GM12878 (cell line): Measurements from ENCODE around the gene GRM7. TPM values are rescaled to one million over a fixed set of nuclear protein-coding genes. Genes with fewer than 3 reads are reported as not detected.

Experiments
- ATAC-seq: fragments of 200-7000 bp; cut with Tn5 transposase; 3 replicates; pipeline ENCODE4 v1.9.1; 2020; ENCODE audit warnings: mild to moderate bottlenecking, moderate library complexity
- BruUV-seq: library from RNA; stranded (reverse); fragments of 400-500 nt; replicated peaks from 2 replicates; lab custom pipeline; 2021; lab: Mats Ljungman, UMichigan
- CTCF ChIA-PET: fragments of 300-600 bp; sonication (Branson Sonifier 250); formaldehyde crosslinking; extraction: SDS; loops from one replicate; lab custom pipeline; 2021; ENCODE audit warnings: inconsistent platforms; lab: Yijun Ruan, JAX
- POLR2A ChIA-PET: fragments of 350-600 bp; formaldehyde crosslinking; extraction: SDS; loops from one replicate; lab custom pipeline; 2021; ENCODE audit warnings: inconsistent platforms; lab: Charles Lee
- RAD21 ChIA-PET: fragments of 300-600 bp; sonication (Branson Sonifier 250); formaldehyde crosslinking; loops from one replicate; lab custom pipeline; 2023; ENCODE audit warnings: antibody characterized with exemption; ENCODE audit not compliant: unreplicated experiment; lab: Charles Lee
- SMC1A ChIA-PET: fragments of 300-600 bp; sonication (Branson Sonifier 250); formaldehyde crosslinking; loops from one replicate; lab custom pipeline; 2023; ENCODE audit not compliant: unreplicated experiment, uncharacterized antibody; lab: Charles Lee
- DNase-seq: peaks from one replicate; pipeline ENCODE4 v3.0.0-alpha.2; 2011; ENCODE audit warnings: low read depth, low spot score
- FAIRE-seq: peaks from 3 replicates; lab custom pipeline; 2011; peaks lifted over from hg19 to GRCh38; lab: Jason Lieb, UNC
- H2AFZ ChIP-seq: 2 replicates; pipeline ENCODE4 v1.6.0; 2011; ENCODE audit warnings: low read depth, low read length, control low read depth; ENCODE audit not compliant: control insufficient read depth
- H3K27ac ChIP-seq: 2 replicates; pipeline ENCODE4 v1.5.1; 2011; ENCODE audit warnings: control low read depth; ENCODE audit not compliant: control insufficient read depth, insufficient read depth
- H3K27me3 ChIP-seq, 2 experiments: replicated peaks in 1 of 2; 2 replicates each; pipeline versions ENCODE4 v1.6.0 to v1.6.1; 2011; ENCODE audit warnings: low read length in 1 of 2; ENCODE audit not compliant: control insufficient read depth in 2 of 2, insufficient read depth in 2 of 2
- H3K36me3 ChIP-seq, 2 experiments: 2 replicates each; pipeline ENCODE4 v1.5.1; 2011; ENCODE audit warnings: low read length in 1 of 2; ENCODE audit not compliant: control insufficient read depth in 2 of 2, insufficient read depth in 2 of 2
- H3K4me1 ChIP-seq: 2 replicates; pipeline ENCODE4 v1.6.1; 2011; ENCODE audit warnings: mild to moderate bottlenecking, low read length, moderate library complexity, mixed read lengths; ENCODE audit not compliant: control insufficient read depth, insufficient read depth
- H3K4me2 ChIP-seq: 2 replicates; pipeline ENCODE4 v1.6.0; 2011; ENCODE audit warnings: control low read depth; ENCODE audit not compliant: control insufficient read depth, insufficient read depth
- H3K4me3 ChIP-seq: fragments of 200-600 bp; sonication (generic); 2 replicates; pipeline ENCODE4 v1.5.1; 2016
- H3K79me2 ChIP-seq: 2 replicates; pipeline ENCODE4 v1.6.0; 2011; ENCODE audit warnings: low read length; ENCODE audit not compliant: control insufficient read depth, insufficient read depth
- H3K9ac ChIP-seq: 2 replicates; pipeline ENCODE4 v1.8.0; 2011; ENCODE audit warnings: low read length, control low read depth, mixed read lengths; ENCODE audit not compliant: control insufficient read depth, insufficient read depth
- H3K9me3 ChIP-seq: replicated peaks from 3 replicates; pipeline ENCODE4 v1.5.1; 2011; ENCODE audit warnings: mild to moderate bottlenecking, low read length; ENCODE audit not compliant: control insufficient read depth, insufficient read depth
- H4K20me1 ChIP-seq: 2 replicates; pipeline ENCODE4 v1.6.0; 2011; ENCODE audit not compliant: control insufficient read depth, insufficient read depth
- CBX5 ChIP-seq: sonication (generic); IDR thresholded peaks from 2 replicates; pipeline ENCODE4 v1.6.1; 2016; ENCODE audit warnings: low read depth, moderate library complexity, mild to moderate bottlenecking, inconsistent platforms
- CREB1 ChIP-seq: IDR thresholded peaks from 2 replicates; pipeline ENCODE4 v1.6.1; 2012; ENCODE audit warnings: low read depth, mild to moderate bottlenecking, inconsistent platforms
- FOS ChIP-seq: IDR thresholded peaks from 3 replicates; pipeline ENCODE4 v1.6.1; 2011; ENCODE audit warnings: borderline replicate concordance; ENCODE audit not compliant: insufficient read length; ENCODE audit errors: extremely low read depth
- IRF5 ChIP-seq: fragments of 450-650 bp; IDR thresholded peaks from 2 replicates; pipeline ENCODE4 v1.6.1; 2017; ENCODE audit warnings: borderline replicate concordance
- MYC ChIP-seq: IDR thresholded peaks from 2 replicates; pipeline ENCODE4 v1.6.1; 2011; ENCODE audit warnings: mild to moderate bottlenecking, low read length, moderate library complexity, inconsistent platforms; ENCODE audit not compliant: insufficient read depth, insufficient replicate concordance, insufficient read length, severe bottlenecking
- NBN ChIP-seq: fragments of 450-650 bp; IDR thresholded peaks from 2 replicates; pipeline ENCODE4 v1.6.1; 2016
- NFIC ChIP-seq: IDR thresholded peaks from 2 replicates; pipeline ENCODE4 v1.6.1; 2012; ENCODE audit warnings: low read depth, mild to moderate bottlenecking, inconsistent platforms, low read length, moderate library complexity
- NFYB ChIP-seq: IDR thresholded peaks from 2 replicates; pipeline ENCODE4 v1.6.1; 2011; ENCODE audit warnings: low read depth, mild to moderate bottlenecking, low read length, improper control_type of control experiment, moderate library complexity; ENCODE audit not compliant: insufficient read depth
- PML ChIP-seq: IDR thresholded peaks from 2 replicates; pipeline ENCODE4 v1.6.1; 2012; ENCODE audit warnings: low read length, inconsistent platforms
- RELA ChIP-seq: fragments of 450-650 bp; IDR thresholded peaks from 2 replicates; pipeline ENCODE4 v1.8.0; 2014; ENCODE audit warnings: borderline replicate concordance; ENCODE audit not compliant: partially characterized antibody
- RFX5 ChIP-seq: IDR thresholded peaks from 2 replicates; pipeline ENCODE4 v1.6.1; 2011; ENCODE audit warnings: low read depth, low read length, improper control_type of control experiment
- SKIL ChIP-seq: fragments of 450-650 bp; IDR thresholded peaks from 2 replicates; pipeline ENCODE4 v1.6.1; 2017; ENCODE audit warnings: mild to moderate bottlenecking, low read depth, inconsistent platforms; ENCODE audit not compliant: poor library complexity, severe bottlenecking
- TCF12 ChIP-seq: IDR thresholded peaks from 2 replicates; pipeline ENCODE4 v1.6.1; 2011; ENCODE audit warnings: low read depth, mild to moderate bottlenecking, low read length
- ZNF207 ChIP-seq: fragments of 450-650 bp; IDR thresholded peaks from 2 replicates; pipeline ENCODE4 v1.6.1; 2014; ENCODE audit warnings: antibody characterized with exemption, mild to moderate bottlenecking, borderline replicate concordance
- WGBS: methylation state at CpG from one replicate; pipeline ENCODE4 v1.1.6; 2016; ENCODE audit warnings: low lambda C conversion rate; ENCODE audit not compliant: insufficient replicate concordance, insufficient coverage; ENCODE audit errors: missing lambda C conversion rate; 5-methylcytosine and 5-hydroxymethylcytosine counted together
- in situ Hi-C: fragments of 300-500 bp; cut with MboI; formaldehyde crosslinking; loops from 9 replicates; pipeline ENCODE4 v1.14.3; 2018; ENCODE audit warnings: mixed read lengths
- intact Hi-C: fragments of 100-400 bp; cut with micrococcal nuclease; formaldehyde crosslinking; loops from one replicate; pipeline ENCODE4 v1.14.2; 2022; ENCODE audit not compliant: unreplicated experiment
- polyA plus RNA-seq, 11 experiments: library from polyadenylated mRNA; depleted of rRNA in 4 of 11; unstranded in 6 of 11; stranded (reverse) in 5 of 11; fragments of >200 nt; fragmentation: Nextera tagmentation in 4 of 11; fragmentation: Illumina TruSeq in 1 of 11; extraction: Ambion mirVana in 4 of 11; extraction: Trizol in 1 of 11; gene quantifications; 1 replicate in 1 of 11; 2 replicates in 10 of 11; pipeline versions ENCODE4 v1.2.1 to v1.2.3, GENCODE V29; 2011 to 2016; ENCODE audit warnings: inconsistent platforms in 2 of 11, missing spikeins in 2 of 11, low read depth in 1 of 11
- total RNA-seq, 4 experiments: library from RNA; depleted of rRNA in 3 of 4; stranded (reverse); fragments of >200 nt in 3 of 4; fragmentation: Illumina TruSeq in 1 of 4; extraction: Trizol in 1 of 4; gene quantifications; 2 replicates each; pipeline versions ENCODE4 v1.2.1 to v1.2.3, GENCODE V29; 2013 to 2021

Gene GRM7
- total and polyA plus RNA-seq, 10 of the 15 experiments (the other 5 are each of a cell fraction or from before 2014, with no cell fraction given), result not detected

- no peak overlapping the region for H3K9ac ChIP-seq
- SMC1A ChIA-PET, result no interaction called here
- H3K9me3 ChIP-seq, result no peaks in the 10 kb centered on the region
- no peak overlapping the region for H3K27ac ChIP-seq
- POLR2A ChIA-PET, result no interaction called here
- TF ChIP-seq NBN (no peak), RFX5 (no peak), NFYB (no peak), CBX5 (no peak), ZNF207 (no peak), TCF12 (no peak), IRF5 (no peak)
- DNase-seq (no peak), ATAC-seq (no peak), FAIRE-seq (no peak)
- H2AFZ ChIP-seq, result no peak overlapping the region
- no TSS peak for BruUV-seq
- H3K4me2 ChIP-seq, result no peak overlapping the region
- H3K79me2 ChIP-seq, result no peaks in the 10 kb centered on the region
- H3K4me1 ChIP-seq, result no peaks in the 10 kb centered on the region
- in situ Hi-C loops (no loop called here), intact Hi-C loops (no loop called here)
- no peak overlapping the region for H3K4me3 ChIP-seq
- RAD21 ChIA-PET, result no interaction called here
- 38% methylated on average over 4 of the region's 4 CpGs for WGBS
- no peaks in the 10 kb centered on the region for H3K36me3 ChIP-seq
- H4K20me1 ChIP-seq, result no peaks in the 10 kb centered on the region
- no peaks in the 10 kb centered on the region for H3K27me3 ChIP-seq
- CTCF ChIA-PET, result interaction anchor here (1.2 kb wide), 1 partner anchor 90 kb away, joined by 3 read pairs; no protein-coding TSS in a partner anchor
These were observed 563.1 kb downstream of the GRM7 start for GRCh38 chr3:7423995-7424394.

- no peak overlapping the region for H3K4me3 ChIP-seq
- no peaks in the 10 kb centered on the region for H4K20me1 ChIP-seq
- no peaks in the 10 kb centered on the region for H3K36me3 ChIP-seq
- H3K27me3 ChIP-seq, result no peaks in the 10 kb centered on the region
- DNase-seq (no peak), FAIRE-seq (no peak), ATAC-seq (no peak)
- intact Hi-C loops (no loop called here), in situ Hi-C loops (no loop called here)
- no peak overlapping the region for H3K4me2 ChIP-seq
- no TSS peak for BruUV-seq
- TF ChIP-seq CREB1, result no peak
- no peak for TF ChIP-seq RELA
- TF ChIP-seq MYC, result no peak
- no peak for TF ChIP-seq PML
- no peak for TF ChIP-seq NFIC
- no peak for TF ChIP-seq FOS
- no peak for TF ChIP-seq SKIL
- no peak overlapping the region for H3K9ac ChIP-seq
- POLR2A ChIA-PET, result no interaction called here
- SMC1A ChIA-PET, result no interaction called here
- RAD21 ChIA-PET, result no interaction called here
- CTCF ChIA-PET, result no interaction called here
- no peaks in the 10 kb centered on the region for H3K4me1 ChIP-seq
- H2AFZ ChIP-seq, result no peak overlapping the region
- WGBS, result 0% methylated on average over 1 of the region's 1 CpG
- no peaks in the 10 kb centered on the region for H3K9me3 ChIP-seq
- H3K27ac ChIP-seq, result no peak overlapping the region
- no peaks in the 10 kb centered on the region for H3K79me2 ChIP-seq
These were observed 567.3 kb downstream of the GRM7 start for GRCh38 chr3:7428206-7428718.
